HG02623 (cell line): ENCODE measurements around the gene PRKCE.

ENCODE experiments used
- ATAC-seq: cut with Tn5 transposase; IDR thresholded peaks from one replicate; pipeline ENCODE4 v1.9.1; 2021; ENCODE audit warnings: moderate library complexity; ENCODE audit not compliant: unreplicated experiment

PRKCE gene

DNA sequence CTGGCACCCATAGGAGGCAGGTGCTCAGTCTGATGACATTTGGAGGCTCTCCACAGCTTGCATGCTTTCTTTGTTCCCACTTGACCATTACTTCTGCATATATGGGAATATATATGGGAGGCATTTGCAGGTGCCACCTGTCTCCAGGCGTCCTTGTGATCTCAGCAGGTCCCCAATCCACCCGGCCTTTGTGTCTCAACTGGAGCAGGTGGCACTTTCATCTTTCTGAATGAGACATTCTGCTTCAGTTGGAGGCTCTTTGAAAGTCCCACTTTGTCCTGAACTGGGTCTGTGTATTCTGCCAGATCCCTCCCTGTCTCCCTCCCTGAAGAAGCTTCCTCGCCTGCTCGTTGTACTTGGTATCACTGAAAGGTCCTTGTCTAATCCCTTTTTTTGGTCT is 327.6 kb downstream of the PRKCE start:
- no peak for ATAC-seq

- no peak for ATAC-seq
Measured at GRCh38 chr2:45980161-45980865, 328.8 kb downstream of the PRKCE start.

- no peak for ATAC-seq
Measured at GRCh38 chr2:45981384-45981930, 330.0 kb downstream of the PRKCE start.

DNA sequence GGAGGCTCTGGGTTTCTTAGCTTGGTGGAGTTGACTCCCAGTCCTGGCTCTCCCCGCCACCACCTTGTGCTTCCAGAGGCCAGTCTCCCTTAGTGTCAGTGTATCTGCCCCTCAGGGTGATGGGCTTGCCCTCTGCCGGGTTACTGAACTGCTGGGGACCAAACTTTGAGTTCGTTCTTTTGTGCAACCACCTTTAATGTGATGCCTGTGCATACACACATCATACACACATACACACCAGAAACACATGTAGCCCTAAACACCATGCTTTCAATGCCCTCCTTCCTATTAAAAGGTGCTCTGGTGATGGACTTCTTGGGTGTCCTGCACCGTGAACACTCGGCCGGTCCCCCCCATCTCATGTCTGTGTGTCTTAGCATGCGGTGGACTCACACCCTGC is 330.6 kb downstream of the PRKCE start:
- no peak for ATAC-seq

GRCh38 chr2:45983213-45983612 is 331.7 kb downstream of the PRKCE start:
- ATAC-seq = no peak

DNA sequence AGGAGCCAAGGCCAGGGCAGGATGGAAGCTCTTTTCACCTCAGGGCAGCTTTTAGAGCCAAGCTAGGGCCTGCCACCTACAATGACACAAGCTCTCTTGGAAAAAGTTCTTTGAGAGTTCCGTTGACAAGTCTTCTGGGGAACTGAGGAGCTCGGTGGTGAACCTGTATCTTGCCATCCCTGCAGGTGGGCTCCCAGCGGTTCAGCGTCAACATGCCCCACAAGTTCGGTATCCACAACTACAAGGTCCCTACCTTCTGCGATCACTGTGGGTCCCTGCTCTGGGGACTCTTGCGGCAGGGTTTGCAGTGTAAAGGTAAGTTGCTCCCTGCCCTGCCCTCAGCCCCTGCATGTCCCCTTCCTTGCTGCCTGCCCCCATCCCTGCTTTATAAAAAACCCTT is 332.9 kb downstream of the PRKCE start:
- no peak for ATAC-seq

DNA sequence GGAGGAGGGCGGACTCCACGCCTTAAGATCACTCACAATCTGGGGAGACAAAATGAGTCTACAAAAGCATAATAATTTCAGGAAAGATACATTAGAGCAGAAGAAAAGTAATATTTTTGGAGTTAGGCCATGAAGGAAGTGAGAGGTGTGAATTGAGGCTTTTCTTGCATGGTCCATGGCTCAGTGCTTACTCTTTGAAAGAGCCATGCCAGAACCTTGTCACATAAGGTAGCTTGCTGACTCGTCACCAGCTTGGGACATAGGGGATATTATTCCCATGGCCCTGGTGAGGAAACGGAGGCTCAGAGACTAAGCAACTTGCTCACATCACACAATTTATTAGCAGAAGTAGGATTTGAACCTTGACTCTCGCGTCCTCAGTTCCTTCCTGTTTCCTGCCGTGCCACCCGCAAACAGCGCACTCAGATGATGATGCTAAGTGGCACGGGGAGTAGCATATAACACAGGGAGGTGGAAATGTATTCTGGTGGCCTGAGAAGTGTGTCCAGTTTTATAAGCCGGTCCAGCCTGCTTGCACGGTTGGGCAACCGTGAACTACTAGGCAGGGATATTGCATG is 333.5 kb downstream of the PRKCE start:
- no peak for ATAC-seq

DNA sequence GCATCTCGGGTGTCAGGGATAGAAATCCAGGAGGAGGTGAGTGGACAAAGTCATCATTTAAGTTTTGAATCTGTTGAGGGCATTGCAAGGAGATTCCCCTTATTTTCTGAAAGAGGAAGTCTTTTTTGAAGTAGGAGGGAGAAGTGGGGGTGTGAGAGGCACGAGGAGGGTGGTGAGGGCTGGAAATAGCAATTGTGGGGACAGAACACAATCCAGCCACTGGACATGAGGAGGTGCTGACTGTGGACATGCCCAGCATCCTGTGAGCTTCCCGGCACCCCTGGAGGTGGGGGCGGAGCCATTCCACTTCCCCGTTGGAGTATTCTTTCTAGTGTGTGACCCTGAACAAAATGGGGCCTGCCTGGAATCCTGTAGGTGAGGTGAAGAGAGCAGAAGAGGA is 335.0 kb downstream of the PRKCE start:
- no peak for ATAC-seq

- ATAC-seq = no peak
Measured at GRCh38 chr2:45987856-45988255, 336.4 kb downstream of the PRKCE start.

DNA sequence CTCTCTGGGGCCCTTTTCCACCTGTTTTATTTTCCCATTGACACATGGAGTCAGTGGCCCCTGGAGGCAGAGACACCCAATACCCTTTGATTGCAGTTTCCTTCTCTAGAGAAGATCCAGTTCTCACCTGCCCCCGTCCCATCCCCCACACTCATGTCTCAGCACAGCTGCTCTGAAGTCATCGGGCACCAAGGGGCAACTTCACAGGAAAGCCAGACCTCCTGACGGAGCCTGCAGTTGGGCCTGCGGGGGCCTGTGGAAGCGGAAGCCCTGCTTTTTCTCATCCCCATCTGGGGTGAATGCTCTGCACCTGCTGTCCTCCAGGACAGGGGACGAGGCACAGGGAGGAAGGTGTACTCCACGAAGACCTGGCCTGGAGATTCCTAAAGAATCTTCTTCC is 337.4 kb downstream of the PRKCE start:
- no peak for ATAC-seq

DNA sequence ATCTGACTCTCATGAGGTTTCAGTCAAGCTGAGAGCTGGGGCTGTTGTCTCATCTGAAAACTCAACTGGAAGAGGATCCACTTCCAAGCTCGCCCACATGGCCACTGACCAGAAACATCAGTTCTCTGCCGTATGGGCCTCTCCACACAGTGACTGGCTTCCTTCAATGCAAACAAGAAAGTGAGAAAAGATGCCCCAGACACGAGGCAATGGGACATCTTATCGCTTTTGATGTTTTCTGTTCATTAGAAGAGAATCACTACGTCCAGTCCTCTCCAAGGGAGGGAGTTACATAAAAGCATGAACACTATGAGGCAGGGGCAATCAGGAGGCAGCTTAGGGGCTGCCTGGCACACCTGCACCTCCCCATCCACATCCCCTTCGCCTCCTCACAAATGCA is 338.7 kb downstream of the PRKCE start:
- no peak for ATAC-seq

GRCh38 chr2:45992021-45992740 is 340.7 kb downstream of the PRKCE start:
- ATAC-seq = no peak

DNA sequence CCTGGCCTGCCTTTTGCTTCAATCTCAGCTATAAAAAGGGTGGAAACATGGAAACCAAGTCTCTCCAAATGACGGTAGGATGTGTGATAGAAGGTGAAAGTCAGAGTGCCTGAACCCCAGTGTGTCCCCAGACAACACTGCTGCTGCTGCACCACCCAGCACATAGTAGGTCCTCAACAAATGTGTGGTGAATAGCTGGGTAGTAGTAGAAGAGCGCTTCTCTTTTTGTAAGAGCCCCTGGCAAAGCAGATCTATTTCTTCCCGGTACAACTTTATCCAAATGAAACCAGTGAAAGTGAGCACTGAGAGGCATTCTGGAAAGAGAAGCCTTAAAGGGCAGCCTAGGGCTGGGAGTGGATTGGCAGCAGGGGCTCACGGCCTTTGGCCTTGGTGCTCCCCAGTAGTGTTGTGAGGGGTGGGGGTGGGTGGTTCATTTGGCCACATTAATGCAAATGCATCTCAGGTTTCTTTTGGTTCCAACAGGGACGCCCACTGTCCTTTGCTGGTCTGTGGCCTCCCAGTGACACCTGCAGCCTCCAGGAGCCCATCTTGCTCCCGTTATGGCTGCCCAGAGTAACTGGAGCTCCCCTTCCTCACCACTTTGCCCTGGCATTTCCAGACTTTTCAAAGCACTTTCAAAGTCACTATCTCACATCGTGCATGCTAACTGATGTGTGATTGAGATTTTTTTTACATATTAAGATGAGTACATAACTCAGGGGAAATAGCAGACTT is 341.4 kb downstream of the PRKCE start:
- no peak for ATAC-seq

- no peak for ATAC-seq
Measured at GRCh38 chr2:45993476-45993991, 342.1 kb downstream of the PRKCE start.

GRCh38 chr2:45994060-45994459 is 342.6 kb downstream of the PRKCE start:
- no peak for ATAC-seq

- no peak for ATAC-seq
Measured at GRCh38 chr2:46000660-46001059, 349.2 kb downstream of the PRKCE start.

DNA sequence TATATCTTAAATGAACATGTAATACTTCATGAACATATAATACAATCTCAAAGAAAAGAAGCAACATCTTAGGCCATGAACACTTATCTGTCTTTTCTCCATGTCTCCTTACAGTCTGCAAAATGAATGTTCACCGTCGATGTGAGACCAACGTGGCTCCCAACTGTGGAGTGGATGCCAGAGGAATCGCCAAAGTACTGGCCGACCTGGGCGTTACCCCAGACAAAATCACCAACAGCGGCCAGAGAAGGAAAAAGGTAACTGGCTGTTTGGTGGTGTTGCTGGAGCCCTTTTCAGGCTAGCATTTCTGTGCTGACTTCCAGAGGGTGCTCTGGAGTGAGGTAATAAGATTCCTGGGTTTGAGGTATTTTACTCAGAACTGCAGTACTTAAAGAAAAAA is 349.8 kb downstream of the PRKCE start:
- no peak for ATAC-seq

DNA sequence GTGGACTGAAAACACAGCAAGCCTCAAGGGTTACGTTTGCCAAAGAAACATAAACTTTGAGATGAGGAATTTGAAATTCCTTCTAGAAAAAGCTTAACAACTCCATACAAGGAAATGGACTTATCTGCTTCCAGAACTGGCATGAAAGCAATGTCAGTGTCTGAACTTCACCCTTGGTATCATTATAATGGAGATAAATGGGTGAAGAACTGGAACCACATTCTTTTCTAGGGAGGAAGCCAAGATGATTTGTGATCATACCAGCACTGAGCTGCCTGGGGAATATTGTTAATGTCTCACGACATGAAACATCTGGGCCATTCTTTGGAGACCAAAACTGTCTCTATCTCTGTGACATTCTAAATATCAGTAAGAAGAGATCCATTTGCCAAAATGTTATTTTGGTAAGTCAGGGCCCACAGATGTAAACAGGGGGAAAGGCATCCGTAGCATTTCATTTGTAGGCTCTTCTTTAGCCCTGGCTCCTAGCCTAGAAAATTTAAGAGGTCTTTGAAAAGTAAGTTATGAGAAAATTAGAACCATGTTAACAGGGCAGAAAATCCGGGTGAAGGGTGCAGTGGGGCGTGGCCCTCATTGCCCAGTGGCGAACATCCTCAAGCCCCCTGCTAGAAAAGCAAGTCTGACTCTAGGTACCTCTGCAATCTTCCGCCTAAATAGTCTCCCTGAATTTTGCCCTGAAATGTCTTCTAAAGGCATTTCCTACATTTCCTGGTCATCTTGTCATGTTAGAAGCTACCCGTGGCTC is 350.4 kb downstream of the PRKCE start:
- no peak for ATAC-seq

- no peak for ATAC-seq
Measured at GRCh38 chr2:46002507-46002883, 351.0 kb downstream of the PRKCE start.

DNA sequence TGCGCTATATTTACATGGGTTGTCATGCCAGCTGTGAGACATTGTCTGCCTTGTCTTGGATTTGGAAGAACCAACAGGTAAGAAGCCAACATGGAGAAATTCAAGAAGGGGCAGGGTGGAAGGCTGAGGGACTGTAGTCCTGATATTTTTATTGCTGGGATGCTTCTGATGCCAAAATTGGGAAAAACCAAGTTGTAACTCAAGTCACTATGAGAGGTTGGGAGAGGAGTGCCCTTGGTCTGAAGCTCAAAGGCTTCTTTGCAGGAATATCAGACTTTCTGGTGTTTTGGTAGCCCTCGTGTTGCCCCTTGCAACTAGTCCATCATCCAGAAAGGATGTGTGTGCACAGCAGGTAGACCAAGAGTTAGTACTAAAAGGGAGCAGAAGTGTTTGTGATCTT is 351.5 kb downstream of the PRKCE start:
- ATAC-seq = no peak
